ENCODE measurements around the gene UPF3A.

The UPF3A gene

DNA sequence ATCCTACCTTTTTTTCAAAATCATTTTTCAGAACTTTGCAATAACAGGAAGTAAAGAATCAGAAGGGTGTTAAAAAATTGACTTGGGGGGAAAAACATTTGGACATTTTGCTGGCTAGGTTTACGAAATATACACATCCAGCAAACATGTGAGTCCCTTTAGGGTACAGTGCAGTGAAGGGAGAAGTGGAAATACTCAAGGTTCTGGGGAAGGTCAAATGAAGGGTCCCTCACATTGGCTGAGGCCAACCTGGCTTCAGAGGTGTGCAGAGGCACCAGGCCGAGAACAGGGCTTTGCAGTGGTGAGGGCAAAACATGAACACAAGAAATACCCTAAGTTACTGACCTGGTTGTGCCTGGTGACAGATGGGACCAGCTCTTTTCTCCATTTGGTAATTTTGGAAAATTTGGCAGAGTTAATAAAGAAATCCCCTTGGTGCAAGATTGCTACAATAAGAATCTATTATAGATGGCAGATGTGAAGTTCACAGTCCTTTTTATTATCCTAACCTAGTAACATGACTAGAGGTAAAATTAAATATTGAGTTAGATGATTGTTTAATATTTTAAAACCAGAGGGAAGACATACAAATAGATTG lies 1.5 kb upstream of the UPF3A start:
- Histone ChIP-seq H3K4me1 (ENCODE audit: control insufficient read depth, insufficient read depth, low read length) (peaks cover 4% of the 10 kb centered on the region), H3K36me3 (ENCODE audit: control insufficient read depth, insufficient read depth, low read length) (peaks cover 4% of the 10 kb centered on the region), H3K4me3 (ENCODE audit: insufficient read depth, low read depth, low read length) (no peak overlapping the region), H3K27ac (ENCODE audit: insufficient read depth, low read depth, low read length, poor library complexity, severe bottlenecking) (no peak overlapping the region), H3K9me3 (ENCODE audit: control insufficient read depth, low read length) (no peaks in the 10 kb centered on the region), H3K27me3 (ENCODE audit: control insufficient read depth, insufficient read depth, low read length, poor library complexity, severe bottlenecking) (no peaks in the 10 kb centered on the region)
- WGBS, 2 experiments = 91 to 96% methylated on average over 2 of the region's 2 CpGs

DNA sequence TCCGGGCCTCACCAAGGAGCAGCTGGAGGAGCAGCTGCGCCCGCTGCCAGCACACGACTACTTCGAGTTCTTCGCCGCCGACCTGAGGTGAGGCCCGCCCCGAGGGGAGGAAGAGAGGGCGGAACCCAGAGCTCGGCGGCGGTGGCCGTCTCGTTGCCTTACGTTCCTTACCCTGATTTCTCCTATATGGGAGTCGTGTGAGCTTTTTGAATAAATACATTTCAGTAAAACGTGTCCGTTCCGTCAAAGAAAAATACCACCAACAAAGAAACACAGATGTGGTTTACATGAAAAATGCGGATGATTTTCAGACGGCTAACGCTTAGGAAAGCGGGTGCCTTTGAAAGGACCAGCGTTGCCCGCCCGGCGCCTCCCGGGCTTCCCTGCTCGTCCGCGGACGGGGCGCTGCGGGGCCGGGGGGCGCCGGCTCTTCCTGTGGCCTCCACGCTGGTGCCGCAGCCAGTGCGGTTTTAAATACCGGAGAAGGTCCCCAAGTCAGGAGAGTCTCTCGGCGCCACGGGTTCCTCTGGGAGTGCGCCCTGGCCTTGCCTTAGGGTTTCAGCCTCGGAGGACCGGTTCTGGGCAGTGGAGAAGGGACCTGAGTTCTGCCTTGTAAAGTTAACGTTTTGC lies 755 bp downstream of the UPF3A start:
- peak overlapping the region; percentile 77 for H3K4me3 ChIP-seq (ENCODE audit: insufficient read depth, low read depth, low read length)
- peak overlapping the region; percentile 93 for H3K27ac ChIP-seq (ENCODE audit: insufficient read depth, low read depth, low read length, poor library complexity, severe bottlenecking)
- peaks cover 5% of the 10 kb centered on the region for H3K36me3 ChIP-seq (ENCODE audit: control insufficient read depth, insufficient read depth, low read length)
- WGBS, 2 experiments = 0 to 1% methylated on average over 50 of the region's 50 CpGs
- peaks cover 4% of the 10 kb centered on the region for H3K4me1 ChIP-seq (ENCODE audit: control insufficient read depth, insufficient read depth, low read length)
- H3K27me3 ChIP-seq (ENCODE audit: control insufficient read depth, insufficient read depth, low read length, poor library complexity, severe bottlenecking) = no peaks in the 10 kb centered on the region
- no peaks in the 10 kb centered on the region for H3K9me3 ChIP-seq (ENCODE audit: control insufficient read depth, low read length)

DNA sequence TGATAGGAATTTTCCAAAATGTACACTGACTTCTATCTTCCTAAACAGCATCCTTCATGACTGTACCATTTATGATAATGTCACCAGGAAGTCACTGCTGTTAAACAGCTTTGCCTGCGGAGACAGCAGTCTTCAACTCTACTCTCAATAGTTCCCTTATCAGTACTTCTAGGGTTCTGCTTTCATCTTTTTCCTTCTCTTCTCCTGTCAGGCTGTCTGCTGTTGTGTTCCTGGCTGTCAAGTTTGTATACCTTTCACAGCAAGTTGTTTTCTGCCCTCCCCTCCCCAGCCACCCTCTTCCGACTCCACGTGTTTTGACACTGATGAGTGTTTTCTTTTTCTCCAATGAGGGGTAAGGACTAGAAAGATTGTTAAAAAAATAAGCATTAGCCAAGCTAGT lies 2.2 kb downstream of the UPF3A start:
- Histone ChIP-seq H3K27ac (ENCODE audit: insufficient read depth, low read depth, low read length, poor library complexity, severe bottlenecking) (no peak overlapping the region), H3K4me3 (ENCODE audit: insufficient read depth, low read depth, low read length) (no peak overlapping the region), H3K9me3 (ENCODE audit: control insufficient read depth, low read length) (no peaks in the 10 kb centered on the region), H3K27me3 (ENCODE audit: control insufficient read depth, insufficient read depth, low read length, poor library complexity, severe bottlenecking) (no peaks in the 10 kb centered on the region), H3K36me3 (ENCODE audit: control insufficient read depth, insufficient read depth, low read length) (peaks cover 5% of the 10 kb centered on the region), H3K4me1 (ENCODE audit: control insufficient read depth, insufficient read depth, low read length) (peaks cover 4% of the 10 kb centered on the region)
- WGBS, 2 experiments = 80% methylated on average over 3 of the region's 3 CpGs

DNA sequence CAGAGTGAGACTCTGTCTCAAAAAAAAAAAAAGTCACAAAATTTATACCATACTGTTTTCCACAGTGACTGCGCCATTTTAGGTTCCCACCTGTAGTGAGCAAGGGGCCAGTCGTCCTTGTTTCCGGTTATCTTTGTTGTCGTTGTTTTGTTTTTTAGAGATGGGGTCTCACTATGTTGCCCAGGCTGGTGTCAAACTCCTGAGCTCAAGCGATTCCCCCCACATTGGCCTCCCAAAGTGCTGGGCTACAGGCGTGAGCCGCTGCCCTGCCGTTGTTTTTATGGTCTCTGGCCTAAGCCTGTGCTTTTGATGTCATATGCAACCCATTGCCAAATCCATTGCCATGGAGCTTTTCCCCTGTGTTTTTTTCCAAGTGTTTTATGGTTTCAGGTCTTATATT lies 3.3 kb downstream of the UPF3A start:
- peaks cover 4% of the 10 kb centered on the region for H3K4me1 ChIP-seq (ENCODE audit: control insufficient read depth, insufficient read depth, low read length)
- no peaks in the 10 kb centered on the region for H3K27me3 ChIP-seq (ENCODE audit: control insufficient read depth, insufficient read depth, low read length, poor library complexity, severe bottlenecking)
- H3K36me3 ChIP-seq (ENCODE audit: control insufficient read depth, insufficient read depth, low read length) = peaks cover 5% of the 10 kb centered on the region
- no peak overlapping the region for H3K27ac ChIP-seq (ENCODE audit: insufficient read depth, low read depth, low read length, poor library complexity, severe bottlenecking)
- no peaks in the 10 kb centered on the region for H3K9me3 ChIP-seq (ENCODE audit: control insufficient read depth, low read length)
- 96 to 97% methylated on average over 8 of the region's 8 CpGs for WGBS, 2 experiments
- no peak overlapping the region for H3K4me3 ChIP-seq (ENCODE audit: insufficient read depth, low read depth, low read length)

DNA sequence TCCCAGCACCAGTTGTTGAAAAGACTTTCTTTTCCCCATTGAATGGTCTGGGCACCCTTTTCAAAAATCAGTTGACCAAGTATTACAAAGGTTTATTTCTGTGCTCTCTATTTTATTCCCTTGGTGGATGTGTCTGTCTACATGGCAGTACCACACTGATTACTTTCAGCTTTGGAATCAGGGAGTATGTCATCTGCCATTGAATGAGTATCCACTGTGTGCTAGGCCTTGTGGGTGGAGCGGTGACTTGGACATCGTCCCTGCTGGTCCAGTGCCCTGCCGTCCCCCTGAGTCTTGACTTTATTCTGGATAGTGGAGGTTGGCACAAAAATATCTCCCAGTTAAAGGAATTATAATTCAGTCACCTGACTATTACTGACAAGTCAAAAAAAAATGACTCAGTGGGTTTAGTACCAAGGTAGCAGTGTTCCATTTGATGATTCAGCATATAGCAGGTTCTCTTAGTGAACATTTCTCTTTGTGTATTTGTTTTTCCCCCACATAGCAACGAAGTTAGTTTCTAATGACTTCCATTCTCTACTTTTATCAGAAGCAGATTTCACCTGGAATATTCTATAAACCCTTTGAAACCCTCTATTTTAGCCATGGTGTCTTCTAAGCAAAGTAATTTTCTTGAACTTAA lies 3.9 kb downstream of the UPF3A start:
- WGBS, 2 experiments = 90 to 97% methylated on average over 4 of the region's 4 CpGs
- H3K27ac ChIP-seq (ENCODE audit: insufficient read depth, low read depth, low read length, poor library complexity, severe bottlenecking) = no peak overlapping the region

DNA sequence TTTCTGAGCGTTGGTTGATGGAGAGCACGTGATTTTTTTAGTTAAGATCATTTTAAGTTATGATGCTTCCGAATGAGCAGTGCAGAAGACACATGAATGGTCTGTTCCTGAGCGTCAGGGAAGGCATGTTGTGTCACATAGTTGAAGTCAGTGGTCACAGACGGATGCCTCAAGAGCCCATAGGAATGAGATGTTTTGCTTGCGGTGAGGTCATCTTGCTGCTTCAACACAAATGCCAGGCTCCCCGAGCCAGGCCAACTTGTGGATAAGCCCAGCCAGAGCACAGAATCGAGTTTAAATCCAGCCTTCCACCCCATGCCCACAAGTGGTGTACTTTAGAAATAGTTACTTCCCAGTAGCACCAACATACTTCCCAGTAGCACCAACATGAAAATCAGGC lies 5.4 kb downstream of the UPF3A start:
- 97% methylated on average over 8 of the region's 8 CpGs for WGBS, 2 experiments
- no peaks in the 10 kb centered on the region for H3K4me1 ChIP-seq (ENCODE audit: control insufficient read depth, insufficient read depth, low read length)
- H3K9me3 ChIP-seq (ENCODE audit: control insufficient read depth, low read length) = no peaks in the 10 kb centered on the region
- peaks cover 7% of the 10 kb centered on the region for H3K36me3 ChIP-seq (ENCODE audit: control insufficient read depth, insufficient read depth, low read length)
- H3K27ac ChIP-seq (ENCODE audit: insufficient read depth, low read depth, low read length, poor library complexity, severe bottlenecking) = no peak overlapping the region
- H3K27me3 ChIP-seq (ENCODE audit: control insufficient read depth, insufficient read depth, low read length, poor library complexity, severe bottlenecking) = no peaks in the 10 kb centered on the region
- H3K4me3 ChIP-seq (ENCODE audit: insufficient read depth, low read depth, low read length) = no peak overlapping the region

More for the DNA sequence above, 3.9 kb downstream of the UPF3A start:
- H3K9me3 ChIP-seq (ENCODE audit: control insufficient read depth, low read length) = no peaks in the 10 kb centered on the region
- no peaks in the 10 kb centered on the region for H3K27me3 ChIP-seq (ENCODE audit: control insufficient read depth, insufficient read depth, low read length, poor library complexity, severe bottlenecking)
- peaks cover 5% of the 10 kb centered on the region for H3K36me3 ChIP-seq (ENCODE audit: control insufficient read depth, insufficient read depth, low read length)
- H3K4me1 ChIP-seq (ENCODE audit: control insufficient read depth, insufficient read depth, low read length) = peaks cover 3% of the 10 kb centered on the region
- H3K4me3 ChIP-seq (ENCODE audit: insufficient read depth, low read depth, low read length) = no peak overlapping the region

DNA sequence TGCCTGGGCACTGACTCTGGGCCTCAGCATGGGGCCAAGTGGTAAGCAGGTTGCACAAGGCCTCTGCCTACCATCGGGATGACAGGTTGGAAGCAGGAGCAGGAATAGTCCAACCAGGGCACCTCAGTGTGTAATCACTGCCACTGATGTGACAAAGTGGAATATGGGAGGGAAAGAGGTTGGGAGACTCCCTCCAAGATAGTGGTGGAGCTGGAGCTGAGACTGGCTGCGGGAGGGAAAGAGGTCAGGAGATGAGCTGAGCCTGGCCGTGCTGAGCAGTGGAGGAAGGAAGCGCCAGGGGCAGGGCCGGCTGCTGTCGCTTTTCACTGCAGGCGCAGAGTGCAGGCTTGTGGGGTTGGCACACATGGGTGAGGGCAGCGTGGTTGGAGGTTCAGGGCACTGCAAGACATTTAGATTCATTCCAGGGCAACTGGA lies 6.8 kb downstream of the UPF3A start:
- H3K9me3 ChIP-seq (ENCODE audit: control insufficient read depth, low read length) = no peaks in the 10 kb centered on the region
- H3K4me1 ChIP-seq (ENCODE audit: control insufficient read depth, insufficient read depth, low read length) = no peaks in the 10 kb centered on the region
- H3K27me3 ChIP-seq (ENCODE audit: control insufficient read depth, insufficient read depth, low read length, poor library complexity, severe bottlenecking) = no peaks in the 10 kb centered on the region
- H3K36me3 ChIP-seq (ENCODE audit: control insufficient read depth, insufficient read depth, low read length) = peaks cover 11% of the 10 kb centered on the region
- no peak overlapping the region for H3K27ac ChIP-seq (ENCODE audit: insufficient read depth, low read depth, low read length, poor library complexity, severe bottlenecking)
- WGBS, 2 experiments = 95 to 97% methylated on average over 8 of the region's 8 CpGs
- no peak overlapping the region for H3K4me3 ChIP-seq (ENCODE audit: insufficient read depth, low read depth, low read length)

DNA sequence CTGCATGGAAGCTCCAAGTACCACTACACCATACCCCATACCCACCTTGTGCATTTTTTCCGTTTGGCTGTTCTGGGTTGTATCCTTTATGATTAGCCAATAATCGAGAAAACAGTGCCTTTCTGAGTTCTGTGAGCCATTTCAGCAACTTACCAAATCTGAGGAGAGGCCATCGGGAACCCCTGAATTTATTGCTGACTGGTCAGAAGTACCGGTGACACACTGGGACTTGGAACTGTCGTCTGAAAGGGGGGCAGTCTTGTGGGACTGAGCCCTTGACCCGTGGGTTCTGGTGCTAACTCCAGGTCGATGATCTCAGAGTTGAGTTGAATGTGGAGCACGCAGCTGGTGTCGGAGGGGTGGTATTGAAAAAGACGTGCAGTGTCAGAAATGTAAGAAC lies 15.0 kb downstream of the UPF3A start:
- Histone ChIP-seq H3K27me3 (ENCODE audit: control insufficient read depth, insufficient read depth, low read length, poor library complexity, severe bottlenecking) (no peaks in the 10 kb centered on the region), H3K4me3 (ENCODE audit: insufficient read depth, low read depth, low read length) (no peak overlapping the region), H3K4me1 (ENCODE audit: control insufficient read depth, insufficient read depth, low read length) (no peaks in the 10 kb centered on the region), H3K27ac (ENCODE audit: insufficient read depth, low read depth, low read length, poor library complexity, severe bottlenecking) (no peak overlapping the region), H3K36me3 (ENCODE audit: control insufficient read depth, insufficient read depth, low read length) (peaks cover 20% of the 10 kb centered on the region), H3K9me3 (ENCODE audit: control insufficient read depth, low read length) (no peaks in the 10 kb centered on the region)
- WGBS, 2 experiments = 95 to 96% methylated on average over 10 of the region's 10 CpGs

DNA sequence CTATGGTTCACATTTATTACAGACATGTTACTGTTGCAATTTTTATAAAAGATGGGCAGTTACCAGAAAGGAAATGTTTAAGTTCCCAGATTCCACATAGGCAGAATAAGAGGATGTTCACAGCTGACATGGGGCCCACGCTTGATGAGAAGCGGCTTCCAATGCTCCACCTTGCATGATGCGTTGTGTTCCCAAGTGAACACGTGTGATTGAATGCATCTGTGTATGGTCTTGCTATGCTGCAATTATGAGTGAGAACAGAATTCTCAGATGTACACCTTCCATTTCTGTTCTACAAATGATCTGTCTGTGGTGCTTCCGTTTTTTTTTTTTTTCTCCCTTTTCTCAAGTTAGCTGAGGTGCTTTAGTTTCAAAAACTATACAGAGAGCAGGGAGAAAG lies 15.5 kb downstream of the UPF3A start:
- WGBS, 2 experiments = 94 to 95% methylated on average over 4 to 5 of the region's 5 CpGs
- no peaks in the 10 kb centered on the region for H3K4me1 ChIP-seq (ENCODE audit: control insufficient read depth, insufficient read depth, low read length)
- H3K27me3 ChIP-seq (ENCODE audit: control insufficient read depth, insufficient read depth, low read length, poor library complexity, severe bottlenecking) = no peaks in the 10 kb centered on the region
- no peak overlapping the region for H3K4me3 ChIP-seq (ENCODE audit: insufficient read depth, low read depth, low read length)
- H3K9me3 ChIP-seq (ENCODE audit: control insufficient read depth, low read length) = no peaks in the 10 kb centered on the region
- peaks cover 21% of the 10 kb centered on the region for H3K36me3 ChIP-seq (ENCODE audit: control insufficient read depth, insufficient read depth, low read length)
- no peak overlapping the region for H3K27ac ChIP-seq (ENCODE audit: insufficient read depth, low read depth, low read length, poor library complexity, severe bottlenecking)

DNA sequence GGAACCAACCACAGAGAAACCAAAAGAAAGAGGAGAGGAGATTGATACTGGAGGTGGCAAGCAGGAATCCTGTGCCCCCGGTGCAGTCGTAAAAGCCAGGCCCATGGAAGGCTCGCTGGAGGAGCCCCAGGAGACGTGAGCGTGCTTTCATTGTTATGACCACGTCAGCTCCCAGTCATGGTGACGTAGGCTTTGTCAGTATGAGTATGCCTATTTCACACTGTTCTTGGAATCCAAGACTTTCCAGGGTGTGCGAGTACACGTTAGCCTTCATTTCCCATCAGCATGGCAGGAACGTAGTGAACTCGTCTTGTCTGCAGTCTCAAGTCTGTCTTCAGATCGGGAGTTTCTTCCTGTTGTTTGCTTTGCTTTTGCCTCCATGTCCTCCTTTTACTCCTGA lies 17.5 kb downstream of the UPF3A start:
- peaks cover 28% of the 10 kb centered on the region for H3K36me3 ChIP-seq (ENCODE audit: control insufficient read depth, insufficient read depth, low read length)

More for the DNA sequence above, 17.5 kb downstream of the UPF3A start:
- H3K27ac ChIP-seq (ENCODE audit: insufficient read depth, low read depth, low read length, poor library complexity, severe bottlenecking) = no peak overlapping the region
- H3K27me3 ChIP-seq (ENCODE audit: control insufficient read depth, insufficient read depth, low read length, poor library complexity, severe bottlenecking) = no peaks in the 10 kb centered on the region
- no peak overlapping the region for H3K4me3 ChIP-seq (ENCODE audit: insufficient read depth, low read depth, low read length)
- WGBS, 2 experiments = 86 to 87% methylated on average over 12 of the region's 12 CpGs
- no peaks in the 10 kb centered on the region for H3K9me3 ChIP-seq (ENCODE audit: control insufficient read depth, low read length)
- H3K4me1 ChIP-seq (ENCODE audit: control insufficient read depth, insufficient read depth, low read length) = no peaks in the 10 kb centered on the region

All from ectodermal cell (in vitro differentiated cells).